ENCODE data around the gene BRD7.

GRCh38 chr16:50282010-50282538 is 86.7 kb downstream of the BRD7 start:
- no peak for TF ChIP-seq CTCF (conservative IDR thresholded peaks at IDR 0.05; ENCODE audit: low read depth, low read length)
- no peak for TF ChIP-seq EZH2phosphoT487 (IDR thresholded peaks at IDR 0.05; ENCODE audit: borderline replicate concordance, low read length)
- no peak for TF ChIP-seq EZH2 (IDR thresholded peaks at IDR 0.05; ENCODE audit: low read length, unreplicated experiment)

Data from PC-3 (cell line).